Testis (tissue), 2 donors: ENCODE data around the gene PRKG1.

Source experiments
- POLR2A ChIP-seq: fragments of 450-650 bp; IDR thresholded peaks from one replicate; pipeline ENCODE4 v1.6.1; 2017; ENCODE audit warnings: antibody characterized with exemption, mild to moderate bottlenecking, moderate library complexity
- TF ChIP-seq, protein P1 (sequence below), 3 experiments: fragments of 450-650 bp in 2 of 3; fragments of 200-600 bp in 1 of 3; sonication (generic) in 1 of 3; IDR thresholded peaks; one replicate each; pipeline ENCODE4 v1.5.1; 2016 to 2019; ENCODE audit warnings: antibody characterized with exemption in 3 of 3, mild to moderate bottlenecking in 2 of 3, moderate library complexity in 1 of 3

- TF ChIP-seq, protein P1, sequence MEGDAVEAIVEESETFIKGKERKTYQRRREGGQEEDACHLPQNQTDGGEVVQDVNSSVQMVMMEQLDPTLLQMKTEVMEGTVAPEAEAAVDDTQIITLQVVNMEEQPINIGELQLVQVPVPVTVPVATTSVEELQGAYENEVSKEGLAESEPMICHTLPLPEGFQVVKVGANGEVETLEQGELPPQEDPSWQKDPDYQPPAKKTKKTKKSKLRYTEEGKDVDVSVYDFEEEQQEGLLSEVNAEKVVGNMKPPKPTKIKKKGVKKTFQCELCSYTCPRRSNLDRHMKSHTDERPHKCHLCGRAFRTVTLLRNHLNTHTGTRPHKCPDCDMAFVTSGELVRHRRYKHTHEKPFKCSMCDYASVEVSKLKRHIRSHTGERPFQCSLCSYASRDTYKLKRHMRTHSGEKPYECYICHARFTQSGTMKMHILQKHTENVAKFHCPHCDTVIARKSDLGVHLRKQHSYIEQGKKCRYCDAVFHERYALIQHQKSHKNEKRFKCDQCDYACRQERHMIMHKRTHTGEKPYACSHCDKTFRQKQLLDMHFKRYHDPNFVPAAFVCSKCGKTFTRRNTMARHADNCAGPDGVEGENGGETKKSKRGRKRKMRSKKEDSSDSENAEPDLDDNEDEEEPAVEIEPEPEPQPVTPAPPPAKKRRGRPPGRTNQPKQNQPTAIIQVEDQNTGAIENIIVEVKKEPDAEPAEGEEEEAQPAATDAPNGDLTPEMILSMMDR (IDR thresholded peaks at IDR 0.05), result no peak
- no peak for TF ChIP-seq POLR2A
Measured at GRCh38 chr10:51217505-51217904, 143.2 kb downstream of the PRKG1 start.
